Neural cell (in vitro differentiated cells): ENCODE results near the gene BLOC1S3. TPM values are rescaled to one million over a fixed set of nuclear protein-coding genes. Genes with fewer than 3 reads are reported as not detected.

Source experiments
- H2AFZ ChIP-seq: fragments of 200-600, 300-800 bp; sonication (generic), shearing (Covaris generic); 2 replicates; pipeline ENCODE4 v1.6.0; 2014; ENCODE audit warnings: low read depth, mild to moderate bottlenecking, antibody characterized with exemption, low read length, moderate library complexity
- H3F3A ChIP-seq: fragments of 200-600 bp; shearing (Covaris generic); 2 replicates; pipeline ENCODE4 v1.6.1; 2016; ENCODE audit warnings: mild to moderate bottlenecking, moderate library complexity, mixed read lengths, antibody characterized with exemption, low read length; ENCODE audit not compliant: insufficient read depth, poor library complexity, severe bottlenecking
- H3K27ac ChIP-seq: fragments of 200-600, 300-800 bp; sonication (generic), shearing (Covaris generic); 2 replicates; pipeline ENCODE4 v1.5.1; 2014; ENCODE audit warnings: mild to moderate bottlenecking, low read length, moderate library complexity
- H3K27me3 ChIP-seq: fragments of 300-800, 200-600 bp; sonication (generic), shearing (Covaris generic); 2 replicates; pipeline ENCODE4 v1.6.0; 2014; ENCODE audit warnings: mild to moderate bottlenecking, low read depth, low read length, moderate library complexity; ENCODE audit not compliant: insufficient read depth
- H3K36me3 ChIP-seq: fragments of 300-800, 200-600 bp; sonication (generic), shearing (Covaris generic); 2 replicates; pipeline ENCODE4 v1.5.1; 2014; ENCODE audit warnings: mild to moderate bottlenecking, antibody characterized with exemption, low read length, moderate library complexity; ENCODE audit not compliant: insufficient read depth
- H3K4me2 ChIP-seq: fragments of 300-800, 200-600 bp; sonication (generic), shearing (Covaris generic); 2 replicates; pipeline ENCODE4 v1.6.0; 2014; ENCODE audit warnings: mild to moderate bottlenecking, low read length
- H3K4me3 ChIP-seq: fragments of 300-800, 200-600 bp; sonication (generic), shearing (Covaris generic); 2 replicates; pipeline ENCODE4 v1.5.1; 2014; ENCODE audit warnings: mild to moderate bottlenecking, low read length, moderate library complexity
- H3K79me2 ChIP-seq: fragments of 200-600 bp; shearing (Covaris generic); replicated peaks from 2 replicates; pipeline ENCODE4 v1.6.0; 2014; ENCODE audit warnings: mild to moderate bottlenecking, low read length, moderate library complexity; ENCODE audit not compliant: insufficient read depth
- H3K9ac ChIP-seq: fragments of 300-800, 200-600 bp; sonication (generic), shearing (Covaris generic); 2 replicates; pipeline ENCODE4 v1.6.1; 2016; ENCODE audit warnings: mild to moderate bottlenecking, low read length, mixed read lengths
- H3K9me2 ChIP-seq: fragments of 200-600 bp; shearing (Covaris generic); 2 replicates; pipeline ENCODE4 v1.6.1; 2016; ENCODE audit warnings: mild to moderate bottlenecking, low read length, mixed read lengths; ENCODE audit not compliant: insufficient read depth
- H3K9me3 ChIP-seq: fragments of 200-600, 300-800 bp; sonication (generic), shearing (Covaris generic); 2 replicates; pipeline ENCODE4 v1.6.1; 2016; ENCODE audit warnings: mild to moderate bottlenecking, mixed run types, low read length, moderate library complexity, mixed read lengths
- H4K20me1 ChIP-seq: fragments of 200-600 bp; shearing (Covaris generic); 2 replicates; pipeline ENCODE4 v1.6.1; 2016; ENCODE audit warnings: mild to moderate bottlenecking, mixed run types; ENCODE audit not compliant: insufficient read depth
- EP300 ChIP-seq: fragments of 450-650 bp; conservative IDR thresholded peaks from 2 replicates; pipeline ENCODE4 v1.6.1; 2014; ENCODE audit warnings: antibody characterized with exemption, mild to moderate bottlenecking, moderate library complexity; ENCODE audit not compliant: poor library complexity, severe bottlenecking
- EZH2 ChIP-seq: fragments of 200-600, 300-800 bp; shearing (Covaris generic), sonication (generic); IDR thresholded peaks from 2 replicates; pipeline ENCODE4 v1.6.1; 2014; ENCODE audit warnings: antibody characterized with exemption, low read length, borderline replicate concordance, mild to moderate bottlenecking; ENCODE audit not compliant: insufficient read depth, poor library complexity, severe bottlenecking
- MXI1 ChIP-seq: fragments of 450-650 bp; conservative IDR thresholded peaks from 2 replicates; pipeline ENCODE4 v1.6.1; 2014; ENCODE audit warnings: antibody characterized with exemption, mild to moderate bottlenecking; ENCODE audit not compliant: poor library complexity, severe bottlenecking
- POLR2AphosphoS5 ChIP-seq: IDR thresholded peaks from 2 replicates; pipeline ENCODE4 v1.6.1; 2012
- RAD21 ChIP-seq: fragments of 450-650 bp; conservative IDR thresholded peaks from 2 replicates; pipeline ENCODE4 v1.6.1; 2014; ENCODE audit warnings: antibody characterized with exemption, mild to moderate bottlenecking, moderate library complexity
- REST ChIP-seq: IDR thresholded peaks from 2 replicates; pipeline ENCODE4 v1.6.1; 2012; ENCODE audit warnings: borderline replicate concordance
- SMC3 ChIP-seq: fragments of 450-650 bp; conservative IDR thresholded peaks from 2 replicates; pipeline ENCODE4 v1.6.1; 2014; ENCODE audit warnings: antibody characterized with exemption, mild to moderate bottlenecking, moderate library complexity; ENCODE audit not compliant: poor library complexity
- TAF1 ChIP-seq: IDR thresholded peaks from 2 replicates; pipeline ENCODE4 v1.6.1; 2012; ENCODE audit warnings: low read depth
- polyA plus RNA-seq: library from polyadenylated mRNA; depleted of rRNA; stranded (reverse); fragments of >200 nt; gene quantifications from 2 replicates; pipeline ENCODE4 v1.2.3, GENCODE V29; 2014
- TF ChIP-seq, protein P1 (sequence below): fragments of 450-650 bp; IDR thresholded peaks from 2 replicates; pipeline ENCODE4 v1.5.1; 2014; ENCODE audit warnings: antibody characterized with exemption, mild to moderate bottlenecking, moderate library complexity; ENCODE audit not compliant: poor library complexity, severe bottlenecking

Gene BLOC1S3
- polyA plus RNA-seq, 1 donor from 2014 or later, result 1.8 TPM

DNA sequence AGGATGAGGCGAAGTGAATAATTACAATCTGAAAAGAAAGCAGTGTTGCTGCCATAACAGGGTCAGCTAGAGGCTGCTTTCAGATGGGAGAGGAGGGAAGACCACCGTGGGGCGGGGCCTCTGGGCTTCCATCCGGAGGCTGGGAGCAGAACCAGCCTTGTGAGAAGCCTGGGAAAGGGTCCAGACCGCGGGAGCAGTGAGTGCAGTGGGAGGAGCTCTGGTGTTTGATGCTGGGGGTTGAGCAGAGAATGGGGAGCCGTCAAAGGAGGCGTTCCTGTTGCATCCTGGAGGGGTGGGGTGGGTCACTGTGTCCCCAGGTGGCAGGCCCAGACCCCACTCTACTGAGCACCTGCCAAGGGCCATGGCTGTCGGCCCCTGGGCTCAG lies 35.9 kb upstream of the BLOC1S3 start:
- Histone ChIP-seq H3F3A (no peaks in the 10 kb centered on the region), H3K79me2 (no peaks in the 10 kb centered on the region), H4K20me1 (no peaks in the 10 kb centered on the region), H3K9me2 (no peaks in the 10 kb centered on the region), H3K9me3 (no peaks in the 10 kb centered on the region), H3K27me3 (no peaks in the 10 kb centered on the region), H3K4me3 (no peak overlapping the region), H3K27ac (no peak overlapping the region), H3K36me3 (no peaks in the 10 kb centered on the region), H3K4me2 (no peak overlapping the region), H3K9ac (no peak overlapping the region), H2AFZ (no peak overlapping the region)
- no peak for TF ChIP-seq TAF1
- TF ChIP-seq REST, result no peak
- no peak for TF ChIP-seq EZH2
- TF ChIP-seq POLR2AphosphoS5, result no peak
- TF ChIP-seq MXI1, result no peak
- TF ChIP-seq EP300, result no peak

GRCh38 chr19:45144431-45145269 lies 33.9 kb upstream of the BLOC1S3 start:
- Histone ChIP-seq H3K4me2 (no peak overlapping the region), H3K9me2 (no peaks in the 10 kb centered on the region), H3K79me2 (no peaks in the 10 kb centered on the region), H2AFZ (no peak overlapping the region), H3K4me3 (no peak overlapping the region), H3K36me3 (no peaks in the 10 kb centered on the region), H3K27ac (no peak overlapping the region), H4K20me1 (no peaks in the 10 kb centered on the region), H3K9me3 (no peaks in the 10 kb centered on the region), H3K27me3 (no peaks in the 10 kb centered on the region), H3F3A (no peaks in the 10 kb centered on the region), H3K9ac (no peak overlapping the region)
- no peak for TF ChIP-seq POLR2AphosphoS5
- TF ChIP-seq EZH2, result no peak
- TF ChIP-seq, protein P1, sequence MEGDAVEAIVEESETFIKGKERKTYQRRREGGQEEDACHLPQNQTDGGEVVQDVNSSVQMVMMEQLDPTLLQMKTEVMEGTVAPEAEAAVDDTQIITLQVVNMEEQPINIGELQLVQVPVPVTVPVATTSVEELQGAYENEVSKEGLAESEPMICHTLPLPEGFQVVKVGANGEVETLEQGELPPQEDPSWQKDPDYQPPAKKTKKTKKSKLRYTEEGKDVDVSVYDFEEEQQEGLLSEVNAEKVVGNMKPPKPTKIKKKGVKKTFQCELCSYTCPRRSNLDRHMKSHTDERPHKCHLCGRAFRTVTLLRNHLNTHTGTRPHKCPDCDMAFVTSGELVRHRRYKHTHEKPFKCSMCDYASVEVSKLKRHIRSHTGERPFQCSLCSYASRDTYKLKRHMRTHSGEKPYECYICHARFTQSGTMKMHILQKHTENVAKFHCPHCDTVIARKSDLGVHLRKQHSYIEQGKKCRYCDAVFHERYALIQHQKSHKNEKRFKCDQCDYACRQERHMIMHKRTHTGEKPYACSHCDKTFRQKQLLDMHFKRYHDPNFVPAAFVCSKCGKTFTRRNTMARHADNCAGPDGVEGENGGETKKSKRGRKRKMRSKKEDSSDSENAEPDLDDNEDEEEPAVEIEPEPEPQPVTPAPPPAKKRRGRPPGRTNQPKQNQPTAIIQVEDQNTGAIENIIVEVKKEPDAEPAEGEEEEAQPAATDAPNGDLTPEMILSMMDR, result no peak
- TF ChIP-seq REST, result no peak
- no peak for TF ChIP-seq TAF1
- TF ChIP-seq EP300, result no peak
- TF ChIP-seq MXI1, result no peak
- no peak for TF ChIP-seq RAD21
- TF ChIP-seq SMC3, result no peak
